Right lobe of liver (tissue), 4 donors: ENCODE data around the gene PEPD.

ENCODE experiments used
- POLR2A ChIP-seq: fragments of 450-650 bp; IDR thresholded peaks from one replicate; pipeline ENCODE4 v1.6.1; 2017; ENCODE audit warnings: antibody characterized with exemption, mild to moderate bottlenecking
- TF ChIP-seq, protein P1 (sequence below), 4 donors: fragments of 200-600 bp in 3 of 4; fragments of 450-650 bp in 1 of 4; IDR thresholded peaks; one replicate each; pipeline versions ENCODE4 v1.5.1 to v1.8.0; 2016 to 2022; ENCODE audit warnings: antibody characterized with exemption in 4 of 4, mild to moderate bottlenecking in 2 of 4
- donor health status: DM: no; HTN: no; CAD: no.
- donor health status: DM: no; HTN: no; CAD: no.
- donor health status: DM: no; HTN: yes; CAD: no.

DNA sequence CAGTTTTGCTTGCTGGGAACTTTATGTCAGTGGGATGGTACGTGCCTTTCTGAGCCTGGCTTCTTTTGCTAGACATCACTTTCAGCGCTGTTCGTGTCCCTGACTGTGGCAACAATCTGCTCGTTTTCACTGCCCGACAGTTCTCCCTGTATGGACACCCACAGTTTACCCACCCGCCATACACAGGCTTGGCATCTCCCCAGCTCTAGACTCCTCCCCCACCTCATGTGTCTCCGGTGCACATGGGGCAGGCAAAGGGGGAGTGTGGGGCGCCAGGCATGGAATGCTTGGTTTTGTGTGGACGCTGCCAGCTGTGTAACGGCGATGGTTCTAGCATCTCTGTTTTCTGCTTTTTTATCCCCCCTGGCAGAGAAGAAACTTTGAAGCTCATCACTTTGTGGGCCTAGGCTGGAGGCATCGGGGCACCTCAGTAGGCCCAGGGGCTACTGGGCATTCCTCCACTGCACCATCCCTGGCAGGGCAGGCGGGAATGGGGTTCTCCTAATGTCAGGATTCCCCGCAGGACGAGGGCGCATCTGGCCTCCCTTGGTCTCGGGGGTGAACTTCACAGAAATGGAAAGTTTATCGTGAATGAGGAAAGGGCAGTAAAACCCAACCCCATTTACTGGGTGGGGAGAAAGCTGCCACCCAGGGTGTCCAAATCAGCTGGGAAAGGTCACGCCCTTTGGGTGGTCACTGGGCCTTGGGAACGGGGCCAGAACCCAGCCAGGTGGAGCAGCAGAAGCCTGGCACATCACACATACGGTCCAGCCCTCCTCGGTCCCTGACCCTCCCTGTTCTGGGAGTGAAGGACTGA lies 87.3 kb downstream of the PEPD start:
- TF ChIP-seq, protein P1, sequence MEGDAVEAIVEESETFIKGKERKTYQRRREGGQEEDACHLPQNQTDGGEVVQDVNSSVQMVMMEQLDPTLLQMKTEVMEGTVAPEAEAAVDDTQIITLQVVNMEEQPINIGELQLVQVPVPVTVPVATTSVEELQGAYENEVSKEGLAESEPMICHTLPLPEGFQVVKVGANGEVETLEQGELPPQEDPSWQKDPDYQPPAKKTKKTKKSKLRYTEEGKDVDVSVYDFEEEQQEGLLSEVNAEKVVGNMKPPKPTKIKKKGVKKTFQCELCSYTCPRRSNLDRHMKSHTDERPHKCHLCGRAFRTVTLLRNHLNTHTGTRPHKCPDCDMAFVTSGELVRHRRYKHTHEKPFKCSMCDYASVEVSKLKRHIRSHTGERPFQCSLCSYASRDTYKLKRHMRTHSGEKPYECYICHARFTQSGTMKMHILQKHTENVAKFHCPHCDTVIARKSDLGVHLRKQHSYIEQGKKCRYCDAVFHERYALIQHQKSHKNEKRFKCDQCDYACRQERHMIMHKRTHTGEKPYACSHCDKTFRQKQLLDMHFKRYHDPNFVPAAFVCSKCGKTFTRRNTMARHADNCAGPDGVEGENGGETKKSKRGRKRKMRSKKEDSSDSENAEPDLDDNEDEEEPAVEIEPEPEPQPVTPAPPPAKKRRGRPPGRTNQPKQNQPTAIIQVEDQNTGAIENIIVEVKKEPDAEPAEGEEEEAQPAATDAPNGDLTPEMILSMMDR (IDR thresholded peaks at IDR 0.05), result no peak
- TF ChIP-seq POLR2A, result no peak
